HK-2 (cell line): ENCODE data around the gene KIRREL3.
"Not testable (repeated sequence)": the region's sequence is repeated elsewhere in the genome, so short reads cannot be mapped to it uniquely, and the experiment has no call there.

Experiments used
- DNase-seq: peaks from one replicate; pipeline ENCODE4 v3.0.0-alpha.2; 2018; ENCODE audit not compliant: unreplicated experiment

Gene KIRREL3

DNA sequence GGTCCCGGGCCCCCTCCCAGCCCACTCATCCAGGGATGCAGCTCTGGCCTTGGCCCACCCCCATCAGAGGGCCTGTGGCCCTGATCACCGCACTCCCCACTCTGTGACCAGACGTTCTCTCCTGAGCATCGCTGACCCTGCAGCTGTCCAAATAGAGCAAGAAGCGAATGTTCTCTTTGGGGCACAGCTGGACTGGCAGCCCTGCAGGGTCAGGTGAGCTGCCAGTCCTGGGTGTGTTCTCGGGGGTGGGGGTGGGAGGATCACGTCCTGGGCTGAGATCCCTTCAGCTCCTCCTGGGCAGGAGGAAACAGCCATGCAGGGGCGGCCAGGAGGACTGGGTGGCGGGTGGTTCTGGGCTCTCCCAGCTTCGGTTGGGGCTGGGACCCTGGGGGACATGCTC lies 618.6 kb downstream of the KIRREL3 start:
- not testable (repeated sequence) for DNase-seq

DNA sequence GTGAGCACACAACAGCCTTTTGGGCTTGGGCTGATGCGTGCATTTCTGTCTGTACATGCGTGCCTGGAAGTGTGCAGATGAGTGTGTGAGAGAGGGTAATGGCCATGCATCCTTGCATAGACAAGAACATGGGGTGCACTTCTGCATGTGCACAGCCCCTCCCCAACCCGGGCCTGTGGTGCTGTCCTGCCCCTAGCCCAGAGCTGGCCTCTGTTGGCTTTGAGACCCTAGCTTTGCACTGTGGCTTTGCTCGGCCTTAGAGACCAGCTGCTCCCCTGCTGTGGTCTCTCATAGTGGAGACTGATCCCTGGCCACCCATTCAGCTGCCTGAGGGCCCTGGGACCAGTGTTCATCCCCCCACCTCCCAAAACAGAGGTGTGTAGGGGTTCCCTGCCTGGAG lies 619.7 kb downstream of the KIRREL3 start:
- DNase-seq, result no peak

DNA sequence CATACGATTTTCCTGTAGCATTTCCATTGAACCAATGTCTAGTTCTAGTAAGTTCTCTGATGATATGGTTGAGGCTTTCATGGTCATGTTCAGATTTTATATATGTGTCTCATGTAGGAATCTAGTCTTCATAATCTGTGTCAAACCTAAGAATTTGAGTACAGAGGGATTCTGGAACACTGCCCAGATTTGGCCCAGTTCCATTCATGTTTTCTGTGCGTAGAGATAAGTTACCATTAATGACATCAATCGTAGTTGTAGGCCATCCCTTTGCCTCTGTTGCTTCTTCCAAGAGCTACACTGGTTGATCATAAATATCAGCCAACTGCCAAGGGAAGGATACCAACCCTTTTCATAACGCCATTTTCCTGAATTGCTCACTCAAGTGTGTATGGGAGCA lies 621.8 kb downstream of the KIRREL3 start:
- DNase-seq, result no peak

DNA sequence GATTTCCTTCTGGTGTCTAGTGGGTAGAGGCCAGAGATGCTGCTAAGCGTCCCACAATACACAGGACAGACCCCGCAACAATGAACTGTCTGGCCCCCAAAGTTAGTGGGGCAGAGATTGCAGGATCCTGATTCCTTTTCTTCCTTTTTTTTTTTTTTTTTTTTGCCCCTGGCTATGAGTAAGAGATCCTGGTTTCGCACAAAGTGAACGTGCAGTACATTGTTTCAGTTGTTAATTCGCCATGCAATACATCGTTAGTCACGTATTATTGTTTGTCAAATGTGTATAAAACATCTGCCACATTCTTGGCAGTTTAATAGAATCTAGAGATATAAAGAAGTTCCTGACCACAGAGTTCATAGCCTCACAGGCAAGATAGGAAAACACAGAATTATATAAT lies 624.8 kb downstream of the KIRREL3 start:
- no peak for DNase-seq

DNA sequence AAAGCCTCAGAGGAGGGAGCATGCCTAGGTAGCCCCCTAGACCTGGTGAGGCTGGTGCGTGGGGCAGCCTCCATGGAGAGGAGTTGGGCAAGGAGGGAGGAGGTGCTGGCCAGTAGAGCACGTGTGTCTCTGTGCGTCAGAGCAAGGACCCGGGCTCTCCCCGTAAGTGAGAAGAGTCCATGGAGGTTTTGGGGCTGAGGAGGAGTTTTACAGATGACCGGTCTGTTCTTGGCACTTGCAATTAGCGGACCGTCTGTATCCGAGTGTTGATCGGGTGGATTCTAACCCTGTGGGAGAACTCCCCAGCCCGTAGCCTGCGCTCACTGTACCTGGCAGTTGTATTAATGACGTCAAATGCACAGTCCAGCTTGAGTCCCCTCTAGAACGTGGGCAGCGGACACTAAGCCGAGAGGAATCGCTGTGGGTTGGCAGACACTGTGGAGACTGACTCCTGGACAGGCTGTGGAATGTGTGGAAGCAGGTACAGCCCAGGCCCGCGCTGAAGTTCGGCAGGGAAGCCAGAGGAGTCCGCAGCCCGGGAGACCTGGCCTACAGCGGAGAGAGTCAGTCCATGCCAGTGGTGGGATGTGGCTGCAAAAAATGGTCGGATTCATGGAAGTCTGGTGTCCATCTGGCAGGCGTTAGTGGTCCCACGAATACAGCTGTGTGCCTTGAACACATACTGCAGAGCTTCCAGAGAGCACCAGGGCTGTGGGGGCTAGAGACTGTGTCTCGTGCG lies 625.8 kb downstream of the KIRREL3 start:
- not testable (repeated sequence) for DNase-seq

DNA sequence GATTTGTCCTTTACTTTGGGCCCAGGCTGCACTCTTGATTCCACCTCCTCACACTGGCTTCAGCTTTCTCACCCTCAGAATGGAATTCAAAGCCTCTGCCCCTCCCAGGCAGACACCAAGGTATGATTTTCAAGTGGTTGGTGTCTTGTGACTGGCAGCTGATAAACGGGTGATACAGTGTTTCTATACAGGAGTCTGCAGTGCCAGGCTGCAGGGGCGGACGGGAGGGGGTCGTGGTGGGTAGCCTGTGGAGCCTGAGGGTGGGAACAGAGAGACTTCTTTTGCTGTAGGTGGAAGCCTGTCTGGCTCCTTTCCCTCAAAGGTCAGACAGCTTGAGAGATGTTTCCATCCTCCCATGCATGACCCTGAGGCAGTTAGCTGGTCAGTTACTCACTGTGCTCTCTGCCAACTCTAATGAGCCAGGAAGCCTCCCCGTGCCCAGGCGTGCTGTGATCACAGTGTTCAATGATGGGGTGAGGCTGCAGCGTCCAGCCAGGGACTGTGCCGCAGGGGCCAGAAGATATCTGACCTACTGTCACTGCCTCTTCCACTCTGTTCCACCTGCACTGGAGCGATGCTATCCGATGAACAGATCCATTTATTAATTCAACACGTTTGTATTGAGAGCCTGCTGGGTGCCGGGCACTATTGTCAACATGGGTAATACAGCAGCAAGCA lies 627.0 kb downstream of the KIRREL3 start:
- DNase-seq, result peak; percentile 18
